Fibroblast of skin of scalp (primary cell): ENCODE results near the gene RNF157. TPM values are rescaled to one million over a fixed set of nuclear protein-coding genes. Genes with fewer than 3 reads are reported as not detected.

Source experiments
- DNase-seq: peaks from one replicate; pipeline ENCODE4 v3.0.0-alpha.2; 2013
- polyA plus RNA-seq, 2 experiments: library from polyadenylated mRNA; unstranded; fragments of 120-200 nt; gene quantifications; one replicate each; pipeline ENCODE4 v1.2.1, GENCODE V29; 2013; ENCODE audit not compliant: insufficient read length in 2 of 2

RNF157 gene
- polyA plus RNA-seq (2013, experiment 1 of 2; ENCODE audit: insufficient read length) = 0.89 TPM
- polyA plus RNA-seq (2013, experiment 2 of 2; ENCODE audit: insufficient read length) = 1.1 TPM

DNA sequence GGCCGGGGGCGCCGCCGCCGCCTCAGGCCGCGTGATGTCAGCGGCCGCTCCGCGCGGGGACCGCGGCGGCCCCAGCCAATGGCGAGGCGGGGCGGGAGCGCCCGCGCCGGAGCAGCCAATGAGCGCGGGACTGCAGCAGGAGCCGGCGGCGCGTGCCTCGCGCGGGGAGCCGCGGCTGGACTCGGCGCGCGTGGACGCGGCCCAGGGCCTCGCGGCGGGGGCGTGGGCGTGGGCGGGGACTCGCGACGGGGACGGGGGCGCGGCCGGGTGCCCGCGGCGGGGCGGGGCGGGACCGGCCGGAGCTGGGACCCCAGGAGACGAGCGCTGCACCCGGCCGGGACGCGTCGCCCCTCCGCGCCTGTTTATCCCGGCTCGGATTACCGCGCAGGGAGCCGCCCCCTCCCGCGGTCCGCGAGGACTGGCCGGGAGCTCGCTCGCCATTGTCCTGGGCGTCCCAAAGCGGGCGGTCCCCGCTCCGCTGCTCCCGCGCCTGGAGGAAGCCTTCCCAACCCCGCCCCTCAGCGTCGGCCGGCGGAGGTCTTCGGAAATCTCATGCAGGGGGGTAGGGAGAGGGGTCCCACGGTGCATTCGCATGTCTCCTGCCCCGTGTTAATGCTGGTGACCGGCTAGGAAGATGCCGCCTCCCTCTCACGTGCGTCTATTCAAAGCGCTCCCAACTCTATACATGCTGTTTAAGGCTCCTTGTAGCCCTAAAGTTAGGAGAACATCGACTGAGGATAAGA, at the start of gene RNF157:
Gene RNF157, minus strand, starts transcription at position 33 of the 743 bp plus-strand sequence. CDS start 253 bp downstream, outside the sequence.
- peak; percentile 42 for DNase-seq

- DNase-seq = no peak
Observed at GRCh38 chr17:76281573-76282371, 41.5 kb upstream of the RNF157 start.

DNA sequence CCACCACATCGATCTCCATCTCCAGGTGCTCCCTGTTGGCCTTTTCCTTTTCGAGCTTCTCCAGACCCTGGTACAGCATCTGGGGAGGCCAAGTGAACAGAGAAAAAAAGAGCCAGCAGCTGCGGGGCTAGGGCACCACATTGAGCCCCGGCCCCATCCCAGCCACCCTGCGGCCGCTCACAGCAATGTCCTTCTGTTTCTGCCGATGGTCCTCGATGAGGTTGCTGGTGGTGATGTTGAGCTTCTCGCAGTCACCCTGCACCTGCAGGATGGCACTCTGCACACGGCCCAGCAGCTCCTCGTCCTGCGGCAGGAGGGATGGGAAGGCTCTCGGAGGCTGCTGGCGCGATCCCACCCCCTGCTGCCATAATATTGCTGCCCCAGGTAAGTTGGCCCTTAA, 40.4 kb upstream of the RNF157 start:
- no peak for DNase-seq

DNA sequence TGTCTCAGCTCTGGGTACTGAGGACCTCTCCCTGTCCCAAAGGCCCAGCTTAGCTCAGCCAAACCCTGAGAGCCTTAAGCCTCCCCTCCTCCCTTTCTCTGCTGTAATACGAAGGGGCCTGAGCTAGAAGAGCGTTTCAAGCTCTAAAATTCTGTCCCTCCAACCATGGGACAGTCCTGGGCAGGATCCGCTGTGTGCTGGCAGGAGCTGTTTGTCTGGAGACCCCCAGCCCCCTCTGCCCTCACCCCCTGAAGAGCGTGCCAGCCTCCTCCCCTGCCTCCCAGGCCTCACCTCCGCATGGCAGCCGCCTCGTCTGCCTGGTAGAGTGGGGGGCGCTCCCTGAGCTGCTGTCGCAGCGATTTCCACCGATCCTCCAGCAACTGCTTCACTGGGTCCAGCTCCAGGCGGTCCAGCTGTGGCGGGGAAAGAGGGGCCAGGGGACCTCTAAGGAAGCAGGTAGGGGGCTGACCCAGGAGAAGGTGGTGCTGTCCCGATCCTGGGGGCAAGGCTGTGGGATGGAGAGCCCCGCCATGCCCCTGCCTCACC, 39.5 kb upstream of the RNF157 start:
- DNase-seq = no peak

GRCh38 chr17:76278952-76279741, 38.9 kb upstream of the RNF157 start:
- peak; percentile 77 for DNase-seq

DNA sequence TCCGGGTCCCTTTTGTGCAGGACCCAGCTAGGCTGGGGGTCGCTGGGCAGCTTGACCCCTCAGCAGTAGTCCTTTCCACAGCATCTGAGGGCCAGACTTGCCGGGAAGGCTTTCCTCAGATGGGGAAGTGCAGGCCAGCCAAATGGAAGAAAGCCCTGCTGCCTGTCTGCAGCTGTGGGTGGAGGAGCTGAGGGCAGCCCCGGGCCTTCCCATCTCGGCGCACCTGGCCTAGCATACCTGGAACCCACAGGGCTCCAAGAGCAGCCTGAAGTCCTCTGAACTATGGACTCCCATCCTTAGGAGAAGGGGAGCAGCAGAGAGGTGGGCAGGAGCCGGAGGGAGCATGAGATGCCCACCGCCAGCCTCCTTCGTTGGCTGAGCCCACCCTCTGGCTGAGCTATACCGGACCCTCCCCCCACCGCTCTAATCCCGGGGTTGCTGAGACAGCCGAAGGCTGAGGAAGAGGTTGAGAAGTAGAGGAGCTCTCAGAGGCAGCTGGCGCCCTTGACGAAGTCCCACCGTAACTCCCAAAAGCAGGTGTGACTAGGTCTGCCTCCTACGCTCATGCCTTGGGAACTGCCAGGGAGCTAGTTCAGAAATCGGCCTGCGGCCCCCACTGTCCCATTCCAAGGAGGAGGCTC, 38.1 kb upstream of the RNF157 start:
- DNase-seq = no peak

DNA sequence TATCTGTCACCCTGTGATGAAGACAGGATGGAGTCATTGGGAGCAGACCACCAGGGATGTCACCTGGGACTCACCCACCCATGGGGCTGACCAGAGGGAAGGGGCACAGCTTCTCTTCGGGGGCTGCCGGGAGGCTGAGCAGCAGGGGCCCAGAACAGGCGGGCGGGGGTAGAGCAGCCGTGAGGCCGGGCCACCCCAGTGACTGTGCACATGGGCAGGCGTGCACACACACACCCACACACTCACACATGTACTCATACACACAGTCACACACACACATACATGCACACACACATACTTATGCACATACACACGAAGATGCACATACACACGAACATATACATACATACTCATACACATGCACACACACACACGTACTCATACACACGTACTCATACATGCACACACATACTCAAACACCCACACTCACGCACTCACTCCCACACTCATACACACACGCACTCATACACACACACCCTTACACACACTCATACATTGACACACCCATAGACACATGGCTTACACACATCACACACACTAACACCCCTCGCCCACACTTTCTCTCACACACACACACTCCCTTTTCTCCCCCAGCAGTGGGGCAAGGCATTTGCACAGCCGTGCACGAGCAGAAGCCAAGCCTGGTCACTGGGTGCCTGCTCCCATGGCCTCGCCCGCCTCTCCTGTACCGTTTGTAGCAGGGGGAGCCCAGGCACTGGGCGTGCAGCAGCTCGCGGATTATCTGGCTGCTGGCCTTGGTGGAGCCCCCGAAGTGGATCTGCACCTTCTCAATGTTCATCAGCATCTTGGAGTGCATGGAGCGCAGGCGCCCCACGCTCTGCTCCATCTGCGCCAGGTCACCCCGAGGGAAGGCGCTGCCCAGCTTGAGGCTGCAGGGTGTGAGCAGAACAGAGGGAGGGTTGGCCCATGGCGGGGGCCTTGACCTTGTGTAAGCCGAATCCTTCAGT, 37.3 kb upstream of the RNF157 start:
- DNase-seq = no peak

GRCh38 chr17:76276461-76277299, 36.4 kb upstream of the RNF157 start:
- peak; percentile 50 for DNase-seq

GRCh38 chr17:76276069-76276431, 35.8 kb upstream of the RNF157 start:
- no peak for DNase-seq

GRCh38 chr17:76275382-76276068, 35.2 kb upstream of the RNF157 start:
- DNase-seq = no peak

DNA sequence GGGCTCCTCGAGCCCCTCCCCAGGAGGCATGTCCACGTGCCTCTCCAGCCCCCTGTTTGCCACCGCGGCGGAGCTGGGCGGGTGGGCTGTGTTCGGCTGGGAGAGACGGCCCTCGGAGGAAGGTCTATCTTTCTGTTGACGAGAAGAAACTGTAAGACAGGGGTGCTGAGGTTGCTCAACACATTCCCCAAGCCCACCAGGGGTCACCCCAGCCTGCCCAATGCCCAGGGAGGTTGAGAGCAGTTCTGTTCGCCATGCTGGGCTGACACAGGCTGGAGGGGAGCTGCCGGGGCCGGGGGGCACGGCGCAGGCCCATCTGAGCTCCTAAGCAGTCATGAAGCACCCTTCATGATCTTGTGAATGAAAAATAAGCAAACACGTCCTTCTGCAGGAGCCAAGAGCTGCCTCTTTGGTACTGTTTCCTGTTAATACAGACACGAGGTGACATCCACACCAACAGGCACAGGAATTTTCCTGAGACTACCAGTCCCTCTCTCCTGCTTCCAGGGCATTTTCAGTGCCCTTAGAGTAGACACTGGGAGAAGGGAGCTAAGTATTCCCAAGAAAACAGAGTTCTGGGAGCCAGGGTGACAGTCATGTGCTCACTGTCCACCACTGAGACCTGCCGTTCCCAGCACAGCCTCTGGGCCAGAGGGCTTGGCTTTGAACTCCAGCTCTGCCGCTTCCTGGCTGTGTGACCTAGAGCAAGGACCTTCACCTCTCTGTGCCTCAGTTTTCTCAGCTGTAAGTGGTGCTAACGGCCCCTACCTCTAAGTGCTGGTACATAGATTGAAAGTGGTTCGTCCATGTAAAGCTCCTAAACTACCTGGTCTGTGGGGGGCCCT, 34.0 kb upstream of the RNF157 start:
- DNase-seq = no peak

DNA sequence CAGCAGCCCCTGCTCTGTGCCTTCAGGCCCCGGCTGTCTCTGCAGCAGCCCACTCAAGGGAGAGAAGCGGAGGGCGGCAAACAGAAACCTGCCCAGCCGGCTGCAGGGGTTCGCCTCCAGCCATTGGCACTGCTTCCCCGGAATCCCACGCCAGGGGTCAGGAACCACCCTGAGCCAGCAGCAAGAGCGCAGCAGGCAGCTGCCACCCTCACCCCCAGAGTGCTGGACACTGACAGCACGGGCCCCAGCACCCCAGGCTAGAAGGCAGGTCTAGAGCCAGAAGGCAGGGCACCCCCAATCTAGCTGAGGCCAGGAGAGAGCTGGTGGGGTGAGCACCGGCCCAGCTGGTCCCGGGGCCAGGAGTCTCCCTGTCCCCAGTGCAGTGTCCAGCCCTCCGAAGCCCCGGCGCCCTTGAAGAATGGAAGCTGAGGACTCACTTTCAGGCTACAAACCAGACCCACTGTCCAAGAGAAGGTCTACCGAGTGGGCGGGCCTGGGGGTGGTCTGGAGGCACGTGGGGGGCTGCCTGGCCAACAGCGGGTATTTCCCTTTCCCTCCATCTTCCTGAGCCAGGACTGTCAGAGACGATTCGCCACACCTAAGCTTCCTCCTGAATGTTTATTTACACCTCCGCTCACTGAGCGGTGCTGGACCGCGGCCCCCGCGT, 33.3 kb upstream of the RNF157 start:
- DNase-seq = no peak

DNA sequence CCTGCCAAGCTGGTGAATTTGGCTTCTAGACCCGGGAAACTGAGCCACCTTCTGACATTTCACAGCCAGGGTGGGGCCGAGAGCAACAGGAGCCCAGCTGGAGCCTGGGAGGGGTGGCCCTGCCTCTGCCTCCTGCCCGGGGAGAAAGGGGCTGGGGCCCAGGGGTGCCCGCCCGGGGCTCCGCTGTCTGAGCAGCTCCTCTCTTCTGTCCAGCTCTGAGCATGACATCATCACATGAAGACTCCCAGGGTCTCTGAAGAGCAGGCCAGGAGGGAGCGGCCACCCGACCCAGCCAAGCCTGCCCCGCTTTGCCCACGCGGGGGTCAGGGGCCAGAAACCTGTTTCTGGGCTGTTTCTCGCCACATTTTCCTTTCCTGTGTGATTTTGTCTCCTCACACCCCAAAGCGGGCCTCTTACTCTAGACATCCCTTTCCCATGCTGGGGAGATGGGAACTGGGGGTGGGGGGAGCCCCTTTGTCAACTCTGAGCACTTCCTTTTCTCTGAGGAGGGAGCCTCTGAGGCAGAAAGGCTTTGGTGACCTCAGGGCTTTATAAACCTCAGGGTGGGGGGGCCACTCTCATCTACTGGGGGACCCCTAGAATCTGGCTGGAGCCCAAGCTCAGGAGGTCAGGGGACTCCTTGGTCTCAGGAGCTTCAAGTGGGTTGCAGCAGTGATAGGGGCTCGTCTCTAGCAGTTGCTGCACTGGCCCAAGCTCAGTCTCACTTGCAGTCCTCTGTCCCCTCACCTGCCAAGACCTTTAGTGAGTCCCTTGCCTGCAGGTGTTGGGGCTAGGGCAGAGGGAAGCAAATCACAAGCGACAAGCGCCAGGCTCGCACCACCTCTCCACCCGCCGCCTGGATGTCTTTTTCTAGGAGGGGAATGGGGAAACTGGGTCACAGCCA, 32.5 kb upstream of the RNF157 start:
- no peak for DNase-seq

- DNase-seq = no peak
Observed at GRCh38 chr17:76271669-76272540, 31.6 kb upstream of the RNF157 start.
